Muscle of leg (tissue), 11 donors: ENCODE measurements around the gene MBIP. TPM values are rescaled to one million over a fixed set of nuclear protein-coding genes. Genes with fewer than 3 reads are reported as not detected.
A peak's percentile ranks its signal among the peaks of the same experiment; 100 is the strongest.

Experiments used
- DNase-seq: peaks from one replicate; pipeline ENCODE4 v3.0.0; 2013
- H3K27ac ChIP-seq: one replicate; pipeline ENCODE4 v1.5.1; 2013; ENCODE audit warnings: mild to moderate bottlenecking, low read length, control low read depth
- H3K27me3 ChIP-seq: one replicate; pipeline ENCODE4 v1.6.1; 2013; ENCODE audit warnings: low read length; ENCODE audit not compliant: control insufficient read depth, insufficient read depth
- H3K36me3 ChIP-seq: one replicate; pipeline ENCODE4 v1.6.1; 2013; ENCODE audit warnings: low read length; ENCODE audit not compliant: control insufficient read depth, insufficient read depth
- H3K4me1 ChIP-seq: one replicate; pipeline ENCODE4 v1.6.1; 2013; ENCODE audit warnings: low read length; ENCODE audit not compliant: control insufficient read depth, insufficient read depth
- H3K4me3 ChIP-seq: one replicate; pipeline ENCODE4 v1.5.1; 2013; ENCODE audit warnings: low read length, control low read depth
- H3K9me3 ChIP-seq: replicated peaks from 2 replicates; pipeline ENCODE4 v1.6.1; 2013; ENCODE audit warnings: low read depth, low read length; ENCODE audit not compliant: control insufficient read depth
- WGBS: methylation state at CpG from one replicate; pipeline ENCODE4 v1.1.5; 2013; ENCODE audit warnings: missing lambda C conversion rate; ENCODE audit not compliant: insufficient coverage; 5-methylcytosine and 5-hydroxymethylcytosine counted together
- polyA plus RNA-seq, 8 donors: library from polyadenylated mRNA; unstranded; fragments of 120-200 nt; gene quantifications; one replicate each; pipeline versions ENCODE4 v1.2.1 to v1.2.3, GENCODE V29; 2013; ENCODE audit warnings: inconsistent platforms in 1 of 8, low replicate concordance in 1 of 8; ENCODE audit not compliant: insufficient read length in 8 of 8, insufficient read depth in 1 of 8
- total RNA-seq: library from RNA; stranded (reverse); fragments of 120-200 nt; gene quantifications from one replicate; pipeline ENCODE4 v1.2.4, GENCODE V29; 2013

The MBIP gene
- total and polyA plus RNA-seq, 9 donors = 15.2 to 29.2 (median 25.8) TPM

GRCh38 chr14:36295642-36296627 lies 24.5 kb downstream of the MBIP start:
- Histone ChIP-seq H3K27me3 (no peaks in the 10 kb centered on the region), H3K27ac (no peak overlapping the region), H3K4me3 (no peak overlapping the region), H3K9me3 (no peaks in the 10 kb centered on the region), H3K36me3 (peaks cover 22% of the 10 kb centered on the region), H3K4me1 (no peaks in the 10 kb centered on the region)
- 71% methylated on average over 2 of the region's 4 CpGs for WGBS
- no peak for DNase-seq

GRCh38 chr14:36294543-36294942 lies 25.9 kb downstream of the MBIP start:
- WGBS = no CpG with 5 or more reads among the region's 4 CpGs
- H3K4me3 ChIP-seq = no peak overlapping the region
- H3K4me1 ChIP-seq = no peaks in the 10 kb centered on the region
- DNase-seq = no peak
- peaks cover 21% of the 10 kb centered on the region for H3K36me3 ChIP-seq
- no peaks in the 10 kb centered on the region for H3K27me3 ChIP-seq
- H3K9me3 ChIP-seq = no peaks in the 10 kb centered on the region
- H3K27ac ChIP-seq = no peak overlapping the region

GRCh38 chr14:36293824-36294223 lies 26.6 kb downstream of the MBIP start:
- Histone ChIP-seq H3K4me3 (no peak overlapping the region), H3K9me3 (no peaks in the 10 kb centered on the region), H3K4me1 (no peaks in the 10 kb centered on the region), H3K27ac (no peak overlapping the region), H3K36me3 (peaks cover 21% of the 10 kb centered on the region), H3K27me3 (no peaks in the 10 kb centered on the region)
- DNase-seq = peak; percentile 63
- WGBS = no CpG with 5 or more reads among the region's 1 CpG

GRCh38 chr14:36289954-36290353 lies 30.5 kb downstream of the MBIP start:
- H3K27me3 ChIP-seq = no peaks in the 10 kb centered on the region
- no CpG with 5 or more reads among the region's 1 CpG for whole genome bisulfite sequencing
- DNase-seq = no peak
- no peaks in the 10 kb centered on the region for H3K9me3 ChIP-seq
- no peak overlapping the region for H3K4me3 ChIP-seq
- no peak overlapping the region for H3K27ac ChIP-seq
- no peaks in the 10 kb centered on the region for H3K4me1 ChIP-seq
- H3K36me3 ChIP-seq = no peaks in the 10 kb centered on the region

- Histone ChIP-seq H3K9me3 (no peaks in the 10 kb centered on the region), H3K27ac (no peak overlapping the region), H3K4me1 (no peaks in the 10 kb centered on the region), H3K4me3 (no peak overlapping the region), H3K36me3 (no peaks in the 10 kb centered on the region), H3K27me3 (no peaks in the 10 kb centered on the region)
- DNase-seq = no peak
- no CpG with 5 or more reads among the region's 3 CpGs for WGBS
These were observed 31.9 kb downstream of the MBIP start for GRCh38 chr14:36288496-36288895.

- no peak for DNase-seq
- no peaks in the 10 kb centered on the region for H3K36me3 ChIP-seq
- H3K27ac ChIP-seq = no peak overlapping the region
- H3K27me3 ChIP-seq = no peaks in the 10 kb centered on the region
- no peak overlapping the region for H3K4me3 ChIP-seq
- no CpG with 5 or more reads among the region's 4 CpGs for WGBS
- H3K4me1 ChIP-seq = no peaks in the 10 kb centered on the region
- H3K9me3 ChIP-seq = no peaks in the 10 kb centered on the region
These were observed 35.4 kb downstream of the MBIP start for GRCh38 chr14:36284971-36285595.

- H3K9me3 ChIP-seq = no peaks in the 10 kb centered on the region
- H3K27ac ChIP-seq = no peak overlapping the region
- no peaks in the 10 kb centered on the region for H3K4me1 ChIP-seq
- H3K36me3 ChIP-seq = no peaks in the 10 kb centered on the region
- H3K4me3 ChIP-seq = no peak overlapping the region
- WGBS = no CpG with 5 or more reads among the region's 2 CpGs
- H3K27me3 ChIP-seq = no peaks in the 10 kb centered on the region
- DNase-seq = no peak
These were observed 39.1 kb downstream of the MBIP start for GRCh38 chr14:36281309-36281708.

GRCh38 chr14:36279306-36280190 lies 40.9 kb downstream of the MBIP start:
- H3K9me3 ChIP-seq = no peaks in the 10 kb centered on the region
- H3K4me3 ChIP-seq = no peak overlapping the region
- H3K27ac ChIP-seq = no peak overlapping the region
- DNase-seq = no peak
- WGBS = 79% methylated on average over 2 of the region's 7 CpGs
- H3K36me3 ChIP-seq = no peaks in the 10 kb centered on the region
- H3K4me1 ChIP-seq = no peaks in the 10 kb centered on the region
- H3K27me3 ChIP-seq = no peaks in the 10 kb centered on the region

- H3K27me3 ChIP-seq = peaks cover 22% of the 10 kb centered on the region
- DNase-seq = no peak
- no peaks in the 10 kb centered on the region for H3K36me3 ChIP-seq
- H3K27ac ChIP-seq = no peak overlapping the region
- no peaks in the 10 kb centered on the region for H3K4me1 ChIP-seq
- no peak overlapping the region for H3K4me3 ChIP-seq
- WGBS = no CpG with 5 or more reads among the region's 3 CpGs
- no peaks in the 10 kb centered on the region for H3K9me3 ChIP-seq
These were observed 44.7 kb downstream of the MBIP start for GRCh38 chr14:36275741-36276140.
